NCI-H748 treated with DMSO at 0.1 percent for 48 hours (cell line): ENCODE data around the gene RFC4.

Source experiments
- DNase-seq: peaks from one replicate; lab custom pipeline; 2025; lab: John Stamatoyannopoulos, UW

RFC4 gene

DNA sequence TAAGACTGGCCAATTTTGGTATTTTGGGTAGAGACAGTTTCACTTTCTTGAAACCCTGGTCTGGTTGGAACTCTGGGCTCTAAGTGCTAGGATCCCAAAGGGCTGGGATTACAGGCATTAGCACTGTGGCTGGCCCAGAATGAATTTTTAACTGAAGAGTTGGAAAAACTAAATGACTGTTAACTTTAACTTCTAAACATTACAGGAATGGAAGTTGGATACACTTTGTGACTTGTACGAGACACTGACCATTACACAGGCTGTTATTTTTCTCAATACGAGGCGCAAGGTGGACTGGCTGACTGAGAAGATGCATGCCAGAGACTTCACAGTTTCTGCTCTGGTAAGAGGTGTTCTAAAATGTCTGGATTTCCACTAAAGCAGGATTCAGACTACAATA lies 19.4 kb downstream of the RFC4 start:
- no peak for DNase-seq

GRCh38 chr3:186785495-186786018 lies 20.7 kb downstream of the RFC4 start:
- DNase-seq = no peak

DNA sequence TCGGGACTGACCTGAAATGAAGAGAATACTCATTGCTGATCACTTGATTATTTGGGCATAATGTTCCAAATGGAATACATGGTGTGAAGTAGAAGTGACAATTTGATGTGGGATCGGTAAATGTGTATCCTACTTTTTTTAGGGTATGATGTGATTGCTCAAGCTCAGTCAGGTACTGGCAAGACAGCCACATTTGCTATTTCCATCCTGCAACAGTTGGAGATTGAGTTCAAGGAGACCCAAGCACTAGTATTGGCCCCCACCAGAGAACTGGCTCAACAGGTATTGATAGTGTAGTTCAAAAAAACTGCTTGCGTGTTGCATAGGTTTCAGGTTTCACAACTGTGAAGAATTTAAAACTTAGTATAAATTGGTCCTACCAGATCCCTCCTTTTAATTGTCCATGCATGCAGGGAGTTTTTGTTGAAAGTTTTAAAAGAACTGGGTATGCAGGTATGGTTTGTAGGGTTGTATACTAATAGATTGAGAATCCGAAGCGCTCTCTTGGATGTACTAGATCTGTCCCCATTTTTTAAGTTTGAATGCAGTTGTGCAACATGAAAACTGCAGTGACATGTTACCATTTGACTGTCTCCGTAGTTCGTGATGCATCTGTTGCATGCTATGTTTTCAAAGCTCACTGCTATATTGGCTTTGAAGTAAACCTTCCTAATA lies 21.3 kb downstream of the RFC4 start:
- no peak for DNase-seq

GRCh38 chr3:186783731-186784515 lies 22.4 kb downstream of the RFC4 start:
- peak; percentile 4 for DNase-seq

DNA sequence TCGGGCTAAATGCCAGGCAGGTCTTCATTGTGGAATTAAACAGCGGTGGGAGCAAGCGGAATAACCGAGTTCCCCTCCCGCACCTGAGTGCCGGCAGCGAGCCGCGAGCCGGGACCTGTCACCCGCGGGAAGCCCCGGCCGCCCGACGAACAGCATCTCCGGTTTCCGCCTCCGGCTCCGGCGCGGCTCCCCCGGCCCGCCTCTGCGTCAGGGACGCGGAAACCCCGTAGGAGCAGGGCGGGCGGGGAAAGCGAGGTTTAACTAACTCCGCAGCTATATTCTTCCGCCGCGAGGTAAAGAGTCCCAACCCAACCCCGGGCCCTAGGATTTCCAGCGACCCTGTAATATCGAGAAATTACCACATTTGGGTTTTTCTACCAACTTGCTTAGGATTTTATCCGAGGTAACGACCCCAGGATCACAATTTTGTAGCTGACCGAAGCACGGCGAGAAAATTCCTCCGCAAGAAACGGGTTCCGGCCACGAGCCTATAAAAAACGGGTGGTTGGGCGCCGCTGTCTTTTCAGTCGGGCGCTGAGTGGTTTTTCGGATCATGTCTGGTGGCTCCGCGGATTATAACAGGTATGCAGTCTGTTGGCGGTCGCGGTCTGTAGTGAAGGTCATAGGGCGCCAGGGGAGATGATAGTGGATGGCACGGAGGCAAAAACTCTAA lies 23.1 kb downstream of the RFC4 start, which contains the start of gene EIF4A2:
Gene EIF4A2, plus strand, starts transcription at position 520 of the 673 bp plus-strand sequence. Its CDS starts 34 bp downstream, at position 554.
- peak; percentile 25 for DNase-seq

GRCh38 chr3:186782542-186783057 lies 23.7 kb downstream of the RFC4 start:
- no peak for DNase-seq

- DNase-seq = no peak
Measured at GRCh38 chr3:186779204-186779603, 27.1 kb downstream of the RFC4 start.

- DNase-seq = no peak
Measured at GRCh38 chr3:186775999-186776398, 30.3 kb downstream of the RFC4 start.

DNA sequence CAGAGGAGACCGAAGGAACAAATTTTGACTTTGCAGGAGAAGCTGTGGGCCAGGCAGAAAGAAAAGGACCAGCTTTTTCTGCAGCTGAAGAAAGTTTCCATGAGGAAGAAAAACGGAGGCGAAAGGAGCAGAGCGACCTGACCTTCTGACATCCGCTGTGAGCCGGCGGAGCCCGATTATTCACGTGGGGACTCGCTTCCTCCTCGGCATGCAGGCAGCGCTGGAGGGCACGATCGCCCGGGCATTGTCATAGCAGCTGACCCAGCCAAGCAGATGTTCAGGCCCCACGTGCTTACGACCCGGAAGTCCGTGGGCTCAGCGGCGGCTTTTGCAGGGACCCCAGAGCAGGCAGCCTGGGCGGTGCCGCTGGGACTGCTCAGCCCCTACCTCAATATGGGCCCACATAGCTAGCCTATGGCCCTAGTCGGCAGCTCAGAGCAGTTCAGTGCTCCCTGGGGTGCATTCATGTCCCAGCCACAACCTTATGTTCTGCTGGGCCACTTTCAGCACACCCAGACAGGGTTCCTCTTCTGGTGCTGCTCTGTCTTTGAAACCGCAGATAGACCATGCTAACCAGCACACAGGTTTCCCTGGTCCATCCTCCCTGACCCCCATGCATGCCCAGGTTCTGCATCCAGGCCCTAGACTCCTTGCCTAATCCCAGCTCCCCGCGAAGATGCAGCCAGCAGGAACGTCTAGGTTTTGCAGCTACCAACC lies 33.4 kb downstream of the RFC4 start:
- DNase-seq = no peak

- DNase-seq = no peak
Measured at GRCh38 chr3:186772281-186772694, 34.0 kb downstream of the RFC4 start.

- no peak for DNase-seq
Measured at GRCh38 chr3:186760897-186761447, 45.3 kb downstream of the RFC4 start.

DNA sequence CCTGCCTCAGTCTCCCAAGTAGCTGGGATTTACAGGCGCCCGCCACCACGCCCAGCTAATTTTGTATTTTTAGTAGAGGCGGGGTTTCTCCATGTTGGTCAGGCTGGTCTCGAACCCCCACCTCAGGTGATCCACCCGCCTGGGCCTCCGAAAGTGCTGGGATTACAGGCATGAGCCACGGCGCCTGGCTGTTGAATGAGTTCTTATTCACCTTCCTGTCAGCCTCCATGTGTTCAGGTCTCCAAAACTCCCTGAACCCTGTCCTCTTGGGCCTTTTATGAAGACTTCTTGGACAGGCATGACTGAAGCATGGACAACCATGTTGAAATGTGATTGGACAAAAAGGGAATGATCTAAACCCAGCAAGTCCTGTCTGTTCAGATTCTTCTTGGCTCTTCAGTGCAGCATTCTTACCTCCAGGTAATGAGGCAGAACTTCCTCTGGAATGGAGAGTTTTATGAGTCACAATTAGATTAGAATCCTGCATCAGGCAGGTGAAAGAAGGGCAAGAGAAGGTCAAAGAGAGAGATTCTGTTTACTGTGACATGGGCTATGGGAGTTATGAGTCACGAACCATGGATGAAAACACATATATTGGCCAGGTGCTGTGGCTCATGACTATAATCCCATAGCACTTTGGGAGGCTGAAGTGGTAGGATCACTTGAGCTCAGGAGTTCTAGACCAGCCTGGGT lies 46.0 kb downstream of the RFC4 start:
- no peak for DNase-seq

DNA sequence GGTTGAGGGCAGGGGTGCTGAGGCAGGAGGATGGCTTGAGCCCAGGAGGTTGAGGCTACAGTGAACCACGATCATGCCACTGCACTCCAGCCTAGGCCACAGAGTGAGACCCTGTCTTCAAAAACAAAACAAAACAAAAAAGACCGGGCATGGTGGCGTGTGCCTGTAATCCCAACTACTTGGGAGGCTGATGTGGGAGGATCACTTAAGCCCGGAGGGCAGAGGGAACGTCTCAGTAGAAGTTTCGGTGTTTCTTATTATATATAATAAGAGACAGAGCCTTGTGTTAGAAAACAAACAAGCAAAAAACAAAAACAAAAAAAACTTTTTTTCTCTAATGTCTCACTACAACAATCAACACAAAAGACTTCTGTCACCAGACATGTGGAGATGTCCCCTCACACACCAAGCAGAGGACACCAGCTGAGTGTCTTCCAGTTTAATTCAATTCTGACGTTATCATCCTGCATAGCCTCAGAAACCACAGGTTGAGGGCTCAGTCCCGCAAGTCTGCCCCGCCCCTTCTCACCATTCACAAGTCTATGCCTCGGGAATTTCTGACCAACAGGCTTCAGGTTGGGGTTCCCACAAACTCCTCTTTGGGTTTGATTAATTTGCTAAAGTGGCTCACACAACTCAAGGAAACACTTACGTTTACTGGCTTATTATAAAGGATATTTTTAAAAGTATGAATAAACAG lies 46.9 kb downstream of the RFC4 start:
- DNase-seq = no peak

DNA sequence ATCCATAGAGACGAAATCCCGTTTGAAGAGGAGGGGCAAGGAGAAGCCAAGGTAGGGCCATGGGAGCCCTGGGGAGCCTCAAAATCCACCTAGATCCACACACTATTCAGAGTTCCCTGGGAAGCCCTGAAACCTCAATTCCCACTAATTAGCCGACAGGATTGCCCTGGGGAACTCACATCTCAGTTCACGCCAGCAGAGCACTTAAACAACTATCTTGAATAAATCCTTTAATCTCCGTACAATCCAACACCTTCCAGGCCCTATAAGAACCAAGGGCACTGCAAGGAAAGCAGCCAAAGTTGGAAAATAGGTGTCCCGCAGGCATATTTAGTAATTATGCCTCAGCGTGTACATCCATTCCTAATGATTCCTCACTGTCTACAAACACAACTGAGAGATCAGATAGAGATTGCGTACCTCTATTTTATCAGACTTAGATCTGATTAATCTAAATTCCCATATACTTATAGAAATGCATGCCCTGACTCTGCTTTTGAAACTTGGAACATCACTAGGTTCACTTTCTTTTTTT lies 48.5 kb downstream of the RFC4 start:
- DNase-seq = no peak

DNA sequence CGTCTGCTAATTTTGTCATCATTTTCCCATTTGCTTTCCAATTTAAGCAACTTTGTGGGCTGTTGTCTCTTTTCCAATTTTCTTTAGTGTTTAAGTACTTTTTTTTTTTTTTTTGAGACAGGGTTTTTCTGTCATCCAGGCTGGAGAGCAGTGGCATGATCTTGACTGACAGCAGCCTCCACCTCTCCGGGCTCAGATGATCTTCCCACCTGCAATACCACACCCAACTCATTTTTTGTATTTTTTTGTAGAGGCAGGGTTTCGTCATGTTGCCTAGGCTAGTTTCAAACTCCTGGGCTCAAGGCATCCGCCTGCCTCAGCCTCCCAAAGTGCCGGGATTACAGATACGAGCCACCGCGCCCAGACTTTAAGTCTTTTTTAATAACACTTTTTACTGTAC lies 49.1 kb downstream of the RFC4 start:
- no peak for DNase-seq

DNA sequence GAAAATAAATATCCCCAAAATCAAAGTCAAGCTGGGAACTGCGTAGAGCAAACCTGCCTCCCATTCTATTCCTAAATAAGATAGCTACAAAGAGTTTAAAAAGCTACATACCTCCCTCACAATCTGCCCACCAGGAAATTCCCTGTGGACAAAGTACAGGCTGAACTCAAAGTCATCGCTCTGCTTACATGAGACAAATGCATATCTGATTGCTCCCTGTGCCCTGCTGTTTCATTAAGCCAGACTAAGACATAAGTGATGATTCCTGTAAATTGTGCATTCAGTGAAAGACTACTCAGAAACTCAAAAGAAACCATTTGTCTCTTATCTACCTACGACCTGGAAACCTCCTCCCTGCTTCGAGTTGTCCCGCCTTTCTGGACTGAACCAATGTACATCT lies 51.4 kb downstream of the RFC4 start:
- no peak for DNase-seq

DNA sequence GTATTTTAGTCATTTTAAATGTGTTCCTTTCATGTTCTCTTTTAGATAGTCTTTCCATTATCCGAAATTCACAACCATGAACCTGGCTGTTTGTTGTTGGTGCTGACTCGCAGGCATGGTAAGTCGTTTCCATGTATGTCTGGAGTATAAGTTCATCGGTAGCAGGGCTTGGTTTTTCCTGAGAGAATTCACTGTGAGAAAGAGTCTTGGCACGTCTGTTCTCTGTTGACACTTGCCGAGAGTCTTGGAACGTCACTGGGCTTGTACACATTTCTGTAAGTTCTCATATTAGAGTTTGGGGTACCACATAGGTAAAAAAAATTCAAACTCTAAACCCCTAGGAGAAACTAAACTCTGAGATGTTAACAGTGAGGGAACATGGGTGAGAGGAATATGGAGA lies 52.3 kb downstream of the RFC4 start:
- no peak for DNase-seq

DNA sequence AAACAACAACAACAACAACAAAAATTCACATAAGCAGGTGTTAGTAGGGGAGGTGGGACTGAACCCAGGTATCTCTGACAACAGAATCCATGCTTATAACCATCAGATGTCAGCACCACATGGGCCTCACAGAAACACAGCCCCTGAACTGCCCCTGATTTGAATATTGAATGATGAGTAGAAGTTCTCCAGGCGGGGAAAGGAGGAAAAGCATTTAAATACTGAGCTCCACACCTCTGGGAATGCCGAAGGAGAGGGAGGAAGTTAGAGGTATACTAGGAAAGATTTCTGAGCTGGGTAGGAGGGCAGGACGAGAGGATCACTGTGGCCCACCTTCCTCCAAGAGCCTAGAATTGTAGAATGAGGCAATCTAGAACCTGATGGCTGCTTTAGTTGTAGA lies 54.8 kb downstream of the RFC4 start:
- no peak for DNase-seq

GRCh38 chr3:186750316-186750715 lies 56.0 kb downstream of the RFC4 start:
- no peak for DNase-seq

DNA sequence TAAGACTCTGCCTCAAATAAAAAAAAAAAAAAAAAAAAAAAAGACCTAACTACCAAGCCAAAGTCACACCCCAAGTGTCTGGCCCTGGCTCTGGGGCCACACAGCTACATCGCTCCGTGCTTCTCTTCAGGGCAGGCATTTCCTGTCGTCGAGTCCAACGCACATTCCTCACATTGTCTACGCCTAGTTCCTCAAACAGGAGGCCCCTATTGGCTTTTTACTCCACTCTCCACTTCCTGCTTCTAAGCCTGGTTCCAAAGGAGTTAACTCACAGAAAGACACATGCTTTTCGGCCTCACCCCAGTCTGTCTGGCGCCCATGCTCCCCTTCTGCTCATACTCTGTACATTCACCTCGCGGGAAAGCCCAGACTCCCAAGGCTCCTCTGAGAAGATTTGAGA lies 60.3 kb downstream of the RFC4 start:
- DNase-seq = no peak
